K562 (cell line): ENCODE data around the gene SHANK3. TPM values are rescaled to one million over a fixed set of nuclear protein-coding genes. Genes with fewer than 3 reads are reported as not detected.

Experiments used
- ETV1 ChIP-seq: fragments of 450-650 bp; conservative IDR thresholded peaks from 2 replicates; pipeline ENCODE4 v1.6.1; 2016; ENCODE audit warnings: missing genetic modification characterization, control low read depth, low read depth, missing compliant biosample characterization
- MGA ChIP-seq: fragments of 450-650 bp; IDR thresholded peaks from 2 replicates; pipeline ENCODE4 v1.6.1; 2016; ENCODE audit warnings: mild to moderate bottlenecking, moderate library complexity
- NR3C1 ChIP-seq: sonication (generic); formaldehyde crosslinking; IDR thresholded peaks from 2 replicates; pipeline ENCODE4 v1.8.1; 2022; ENCODE audit warnings: missing genetic modification reagents
- RNF219 ChIP-seq: fragments of 250-450 bp; sonication (Bioruptor Pico); IDR thresholded peaks from 2 replicates; pipeline ENCODE4 v1.5.0; 2022; ENCODE audit warnings: mild to moderate bottlenecking
- SRSF1 ChIP-seq: fragments of 200-400 bp; formaldehyde crosslinking; IDR thresholded peaks from 2 replicates; pipeline ENCODE4 v1.6.1; 2017; ENCODE audit warnings: mild to moderate bottlenecking, low read depth, low read length, moderate library complexity
- TCF15 ChIP-seq: fragments of 250-450 bp; sonication (Bioruptor Pico); IDR thresholded peaks from 2 replicates; pipeline ENCODE4 v1.8.0; 2022; ENCODE audit warnings: moderate library complexity, mild to moderate bottlenecking, inconsistent platforms
- TCFL5 ChIP-seq: fragments of 250-450 bp; sonication (Bioruptor Pico); conservative IDR thresholded peaks from 2 replicates; pipeline ENCODE4 v1.6.1; 2021; ENCODE audit warnings: mild to moderate bottlenecking, moderate library complexity, matching md5 sums
- U2AF1 ChIP-seq: fragments of 200-400 bp; formaldehyde crosslinking; optimal IDR thresholded peaks from 2 replicates; pipeline ENCODE3; 2017; ENCODE audit warnings: mild to moderate bottlenecking, low read depth, low read length, moderate library complexity
- ZHX1 ChIP-seq: fragments of 150-350 bp; conservative IDR thresholded peaks from 2 replicates; pipeline ENCODE4 v1.6.1; 2014; ENCODE audit warnings: low read length
- polyA plus RNA-seq, 8 experiments: library from polyadenylated mRNA; depleted of rRNA in 4 of 8; stranded (reverse) in 5 of 8; unstranded in 3 of 8; fragments of >200 nt; fragmentation: Nextera tagmentation in 2 of 8; fragmentation: Illumina TruSeq in 1 of 8; extraction: Ambion mirVana in 2 of 8; extraction: Trizol in 1 of 8; gene quantifications; 2 replicates each; pipeline versions ENCODE4 v1.2.1 to v1.2.3, GENCODE V29; 2011 to 2014; ENCODE audit warnings: inconsistent platforms in 1 of 8, missing spikeins in 1 of 8
- total RNA-seq, 7 experiments: library from RNA; depleted of rRNA in 6 of 7; stranded (reverse); fragments of >200 nt in 6 of 7; fragmentation: Illumina TruSeq in 2 of 7; extraction: Trizol in 2 of 7; gene quantifications; 2 replicates each; pipeline versions ENCODE4 v1.2.1 to v1.2.3, GENCODE V29; 2011 to 2021; ENCODE audit warnings: low replicate concordance in 1 of 7

SHANK3 gene
- total and polyA plus RNA-seq, 9 of the 15 experiments (the other 6 are each of a cell fraction or from before 2014, with no cell fraction given) = 0.01 to 0.07 (median 0.03) TPM; not detected in 6

- TF ChIP-seq MGA (0 out of 2 replicates have a peak, but pooled peaks have one; percentile 19), TCF15 (CRISPR knock-in tag) (no peak), TCFL5 (no peak), RNF219 (CRISPR knock-in tag) (no peak), U2AF1 (no peak), NR3C1 (CRISPR knock-in tag) (no peak), SRSF1 (no peak), ETV1 (tag) (no peak), ZHX1 (no peak)
These were observed 44.7 kb upstream of the SHANK3 start, which contains the start of gene ARSA (continued) for GRCh38 chr22:50627642-50628542.
